AG04450 (cell line): ENCODE measurements around the gene TRPV3. TPM values are rescaled to one million over a fixed set of nuclear protein-coding genes. Genes with fewer than 3 reads are reported as not detected.

Source experiments
- CTCF ChIA-PET: fragments of 300-600, 350-600 bp; formaldehyde crosslinking; extraction: SDS; loops from one replicate; lab custom pipeline; 2022; ENCODE audit warnings: antibody characterized with exemption, inconsistent platforms; lab: Charles Lee
- POLR2A ChIA-PET: fragments of 350-600 bp; formaldehyde crosslinking; extraction: SDS; loops from one replicate; lab custom pipeline; 2021; ENCODE audit warnings: antibody characterized with exemption, inconsistent platforms; lab: Yijun Ruan, JAX
- DNase-seq: peaks from one replicate; pipeline ENCODE4 v3.0.0-alpha.2; 2011; ENCODE audit warnings: low read depth, low spot score
- H3K27ac ChIP-seq: one replicate; pipeline ENCODE4 v1.5.1; 2012; ENCODE audit warnings: low read depth, low read length, control low read depth
- H3K27me3 ChIP-seq: one replicate; pipeline ENCODE4 v1.6.0; 2012; ENCODE audit warnings: low read length; ENCODE audit not compliant: control insufficient read depth, insufficient read depth
- H3K4me3 ChIP-seq: 2 replicates; pipeline ENCODE4 v1.5.1; 2011; ENCODE audit warnings: mild to moderate bottlenecking, low read depth, low read length, control low read depth
- H3K9me3 ChIP-seq: 2 replicates; pipeline ENCODE4 v1.5.1; 2012; ENCODE audit warnings: low read length; ENCODE audit not compliant: control insufficient read depth, insufficient read depth
- polyA plus RNA-seq: library from polyadenylated mRNA; depleted of rRNA; stranded (reverse); fragments of >200 nt; gene quantifications from 2 replicates; pipeline ENCODE4 v1.2.3, GENCODE V29; 2011
- TF ChIP-seq, protein P1 (sequence below): IDR thresholded peaks from 2 replicates; pipeline ENCODE4 v1.5.1; 2011; ENCODE audit warnings: low read depth, low read length, control low read depth, inconsistent platforms

TRPV3 gene
- polyA plus RNA-seq, 1 experiment: 0.24 TPM

GRCh38 chr17:3555189-3555796 is 2.3 kb downstream of the TRPV3 start:
- TF ChIP-seq, protein P1, sequence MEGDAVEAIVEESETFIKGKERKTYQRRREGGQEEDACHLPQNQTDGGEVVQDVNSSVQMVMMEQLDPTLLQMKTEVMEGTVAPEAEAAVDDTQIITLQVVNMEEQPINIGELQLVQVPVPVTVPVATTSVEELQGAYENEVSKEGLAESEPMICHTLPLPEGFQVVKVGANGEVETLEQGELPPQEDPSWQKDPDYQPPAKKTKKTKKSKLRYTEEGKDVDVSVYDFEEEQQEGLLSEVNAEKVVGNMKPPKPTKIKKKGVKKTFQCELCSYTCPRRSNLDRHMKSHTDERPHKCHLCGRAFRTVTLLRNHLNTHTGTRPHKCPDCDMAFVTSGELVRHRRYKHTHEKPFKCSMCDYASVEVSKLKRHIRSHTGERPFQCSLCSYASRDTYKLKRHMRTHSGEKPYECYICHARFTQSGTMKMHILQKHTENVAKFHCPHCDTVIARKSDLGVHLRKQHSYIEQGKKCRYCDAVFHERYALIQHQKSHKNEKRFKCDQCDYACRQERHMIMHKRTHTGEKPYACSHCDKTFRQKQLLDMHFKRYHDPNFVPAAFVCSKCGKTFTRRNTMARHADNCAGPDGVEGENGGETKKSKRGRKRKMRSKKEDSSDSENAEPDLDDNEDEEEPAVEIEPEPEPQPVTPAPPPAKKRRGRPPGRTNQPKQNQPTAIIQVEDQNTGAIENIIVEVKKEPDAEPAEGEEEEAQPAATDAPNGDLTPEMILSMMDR: no peak
- Histone ChIP-seq H3K4me3 (no peak overlapping the region), H3K9me3 (no peaks in the 10 kb centered on the region; the same call in 1 of the 2 replicates), H3K27ac (no peak overlapping the region), H3K27me3 (peaks cover 8% of the 10 kb centered on the region)
- no peak for DNase-seq
- POLR2A ChIA-PET: no interaction called here
- CTCF ChIA-PET: interaction anchor here (1.0 to 1.3 kb wide), 2 partner anchors 19 to 46 kb away, joined by 3 read pairs; no protein-coding TSS in a partner anchor

DNA sequence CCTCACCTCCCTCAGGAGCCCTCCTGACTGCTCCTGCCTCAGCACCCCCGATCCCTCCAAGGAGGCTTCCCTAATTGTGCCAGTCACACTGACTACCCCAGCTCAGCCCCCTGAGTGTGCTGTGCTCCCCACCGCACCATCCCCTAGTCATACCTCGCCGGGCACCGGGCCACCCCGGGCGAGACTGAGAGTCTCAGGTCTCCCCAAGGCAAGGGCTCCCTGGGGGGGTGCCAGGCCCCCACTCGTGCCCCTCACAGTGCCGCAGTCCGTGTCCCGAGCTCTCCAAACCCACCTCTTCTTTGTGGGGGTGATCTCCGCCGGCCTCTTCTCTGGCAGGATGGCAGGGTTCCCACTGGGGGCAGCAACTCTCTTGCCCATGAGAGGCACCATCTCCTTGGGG is 3.2 kb downstream of the TRPV3 start:
- ChIA-PET POLR2A (no interaction called here), CTCF (interaction anchor here (1.0 kb wide), 1 partner anchor 19 kb away, joined by 3 read pairs; no protein-coding TSS in a partner anchor)
- no peak overlapping the region for H3K4me3 ChIP-seq
- DNase-seq: no peak
- TF ChIP-seq, protein P1: no peak
- H3K27me3 ChIP-seq: peaks cover 8% of the 10 kb centered on the region
- H3K27ac ChIP-seq: no peak overlapping the region
- no peaks in the 10 kb centered on the region; the same call in 1 of the 2 replicates for H3K9me3 ChIP-seq

DNA sequence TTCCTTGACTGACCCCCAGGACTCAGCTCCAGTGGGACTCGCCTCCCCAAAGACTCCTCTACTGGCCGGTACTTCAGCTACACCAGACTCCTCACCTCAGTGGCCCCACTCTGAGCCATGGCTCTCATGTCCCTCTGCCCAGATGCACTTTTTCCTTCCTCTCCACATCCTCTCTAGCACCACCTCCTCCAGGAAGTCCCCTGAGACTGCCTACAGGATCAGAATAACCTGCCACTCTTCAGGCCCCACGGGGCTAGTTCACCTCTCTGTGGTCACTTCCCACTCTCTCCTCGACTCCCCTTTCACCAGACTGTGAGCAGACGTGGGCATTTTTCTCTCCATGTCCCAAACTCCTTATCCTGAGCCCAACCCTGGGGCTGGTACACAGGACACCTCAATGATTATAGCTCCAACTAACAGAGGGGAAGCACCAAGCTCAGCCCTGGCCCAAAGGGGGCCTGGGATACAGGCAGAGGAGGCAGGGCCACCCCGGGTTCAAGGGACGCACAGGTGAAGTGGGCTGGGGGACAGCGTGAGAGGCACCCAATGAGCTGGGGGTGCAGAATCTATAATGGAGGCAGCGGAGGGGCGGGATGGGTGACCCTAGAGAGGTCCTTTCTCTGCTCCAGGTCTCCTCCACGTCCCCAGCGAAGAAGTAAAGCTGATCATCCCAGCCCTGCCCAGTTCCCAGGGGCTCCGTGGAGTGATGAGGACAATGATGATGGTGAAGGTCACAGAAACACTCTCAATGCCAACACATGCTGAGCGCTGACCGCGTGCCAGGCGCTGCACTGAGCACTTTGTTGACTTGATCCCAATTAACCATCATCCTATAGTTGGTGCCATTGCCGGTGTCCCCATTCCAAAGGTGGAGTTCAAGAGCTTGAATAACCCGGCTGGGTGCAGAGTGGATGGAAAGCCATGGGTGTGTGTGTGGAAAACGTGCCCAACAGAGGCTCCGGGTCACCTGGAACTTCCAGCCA is 3.9 kb downstream of the TRPV3 start:
- Histone ChIP-seq H3K27ac (no peak overlapping the region), H3K4me3 (no peak overlapping the region), H3K27me3 (peaks cover 8% of the 10 kb centered on the region), H3K9me3 (no peaks in the 10 kb centered on the region; the same call in 1 of the 2 replicates)
- DNase-seq: no peak
- POLR2A ChIA-PET: no interaction called here
- CTCF ChIA-PET: no interaction called here
- TF ChIP-seq, protein P1: no peak

DNA sequence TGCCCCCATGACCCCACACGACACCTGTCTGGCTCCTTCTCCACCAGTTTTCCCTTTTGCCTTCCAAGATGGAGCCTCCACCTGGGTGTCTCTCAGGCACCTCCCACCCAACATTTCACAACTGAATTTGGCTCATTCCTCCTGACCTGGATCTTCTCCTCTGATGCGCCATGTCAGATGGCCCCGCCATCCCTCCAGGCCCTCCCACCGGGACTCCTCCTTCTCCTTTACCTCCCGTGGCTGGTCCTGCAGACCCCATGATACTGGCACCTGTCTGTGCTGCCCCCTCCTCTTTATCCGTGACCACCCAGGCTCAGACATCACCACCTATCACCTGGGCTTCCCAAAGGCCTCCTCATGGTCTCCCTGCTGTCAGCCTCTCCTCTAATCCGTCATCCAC is 4.7 kb downstream of the TRPV3 start:
- TF ChIP-seq, protein P1: no peak
- H3K9me3 ChIP-seq: no peaks in the 10 kb centered on the region; the same call in 1 of the 2 replicates
- DNase-seq: no peak
- POLR2A ChIA-PET: no interaction called here
- H3K4me3 ChIP-seq: no peak overlapping the region
- no peak overlapping the region for H3K27ac ChIP-seq
- CTCF ChIA-PET: no interaction called here
- H3K27me3 ChIP-seq: peaks cover 8% of the 10 kb centered on the region
